AG10803 (cell line): ENCODE data around the gene TBCD.

Source experiments
- DNase-seq: peaks from one replicate; pipeline ENCODE4 v3.0.0; 2010; ENCODE audit warnings: low read depth
- H3K4me3 ChIP-seq: 2 replicates; pipeline ENCODE4 v1.5.1; 2011; ENCODE audit warnings: mild to moderate bottlenecking, low read length, control low read depth
- CTCF ChIP-seq: conservative IDR thresholded peaks from 2 replicates; pipeline ENCODE4 v1.5.1; 2011; ENCODE audit warnings: mild to moderate bottlenecking, low read length, control low read depth, inconsistent platforms

Gene TBCD

DNA sequence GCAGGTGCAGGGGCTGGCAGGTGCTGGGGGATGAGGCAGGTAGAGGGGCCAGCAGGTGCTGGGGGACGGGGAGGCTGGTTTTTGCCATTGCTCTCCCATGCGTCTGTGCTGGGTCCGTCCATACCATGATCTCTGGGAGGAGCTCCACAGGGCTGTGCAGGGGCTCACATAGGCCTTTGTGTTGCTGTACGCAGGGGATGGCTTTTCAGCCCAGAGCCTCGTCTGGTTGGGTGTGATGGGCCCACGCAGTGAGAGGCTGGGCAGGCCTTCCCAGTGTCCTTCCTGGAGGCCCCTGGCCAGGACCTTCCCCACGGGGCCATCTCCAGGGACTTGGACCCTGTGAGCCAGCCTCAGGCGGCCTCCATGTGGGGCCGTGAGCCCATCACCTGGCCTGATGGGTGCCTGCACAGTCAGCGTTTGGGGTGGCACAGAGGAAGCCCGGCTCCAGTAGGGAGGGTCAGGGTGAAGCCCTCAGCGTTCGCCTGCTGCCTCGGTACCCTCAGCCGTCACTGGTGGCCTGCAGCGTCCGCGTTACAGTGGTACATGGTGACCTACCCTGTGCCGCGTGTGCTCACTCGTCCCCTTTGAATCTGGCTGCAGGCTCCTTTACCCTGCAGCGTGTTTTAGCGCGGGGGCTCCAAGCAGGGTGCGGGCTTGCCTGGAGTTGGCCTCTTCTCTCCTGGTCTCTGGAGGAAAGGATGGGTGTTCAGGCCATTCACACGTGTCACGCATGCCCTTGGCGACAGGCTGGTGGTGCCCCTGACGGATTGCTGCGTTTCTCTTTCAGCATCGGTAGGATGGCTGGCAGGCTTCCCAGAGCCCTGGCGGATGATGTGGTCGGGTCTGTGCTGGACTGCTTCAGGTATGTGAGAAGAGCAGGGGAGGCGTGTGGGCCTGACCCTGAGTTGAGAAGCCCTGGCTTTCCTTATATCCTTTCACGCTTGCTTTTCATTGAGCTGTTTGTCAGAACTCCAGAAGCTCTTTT lies 57.3 kb downstream of the TBCD start:
- no peak overlapping the region for H3K4me3 ChIP-seq
- TF ChIP-seq CTCF, result no peak
- DNase-seq, result no peak

GRCh38 chr17:82810644-82811430 lies 59.0 kb downstream of the TBCD start:
- H3K4me3 ChIP-seq, result no peak overlapping the region
- no peak for TF ChIP-seq CTCF
- DNase-seq, result no peak

DNA sequence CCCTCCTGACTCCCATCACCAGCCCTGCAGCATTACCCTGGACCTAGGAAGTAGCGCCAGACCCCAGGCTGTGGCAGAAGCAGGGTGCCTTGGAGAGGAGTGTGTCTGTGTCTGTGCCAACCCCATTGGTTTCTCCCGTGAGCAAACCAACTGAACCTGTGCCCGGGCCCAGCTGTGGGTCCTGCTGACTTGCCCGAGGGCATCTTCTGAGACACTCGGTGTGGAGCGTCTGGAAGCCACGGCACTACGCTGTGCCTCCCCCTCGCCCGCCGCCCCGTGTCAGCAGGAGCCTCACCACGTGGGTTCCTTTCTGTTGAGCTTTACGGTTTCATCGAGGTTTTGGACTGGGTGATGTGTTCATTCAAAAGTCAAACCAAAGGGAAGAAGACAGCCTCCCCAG lies 60.2 kb downstream of the TBCD start:
- no peak overlapping the region for H3K4me3 ChIP-seq
- DNase-seq, result no peak
- no peak for TF ChIP-seq CTCF

DNA sequence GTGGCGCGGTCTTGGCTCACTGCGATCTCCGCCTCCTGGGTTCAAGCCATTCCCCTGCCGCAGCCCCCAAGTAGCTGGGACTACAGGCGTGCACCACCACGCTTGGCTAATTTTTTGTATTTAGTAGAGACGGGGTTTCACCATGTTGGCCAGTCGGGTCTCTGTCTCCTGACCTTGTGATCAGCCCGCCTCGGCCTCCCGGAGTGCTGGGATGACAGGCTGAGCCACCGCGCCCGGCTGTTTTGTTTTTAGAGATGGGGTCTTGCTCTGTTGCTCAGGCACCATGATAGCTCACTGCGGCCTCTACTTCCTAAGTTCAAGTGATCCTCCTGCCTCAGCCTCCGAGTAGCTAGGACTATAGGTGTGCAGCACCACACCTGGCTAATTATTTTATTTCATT lies 60.7 kb downstream of the TBCD start:
- TF ChIP-seq CTCF, result no peak
- no peak for DNase-seq
- H3K4me3 ChIP-seq, result no peak overlapping the region

DNA sequence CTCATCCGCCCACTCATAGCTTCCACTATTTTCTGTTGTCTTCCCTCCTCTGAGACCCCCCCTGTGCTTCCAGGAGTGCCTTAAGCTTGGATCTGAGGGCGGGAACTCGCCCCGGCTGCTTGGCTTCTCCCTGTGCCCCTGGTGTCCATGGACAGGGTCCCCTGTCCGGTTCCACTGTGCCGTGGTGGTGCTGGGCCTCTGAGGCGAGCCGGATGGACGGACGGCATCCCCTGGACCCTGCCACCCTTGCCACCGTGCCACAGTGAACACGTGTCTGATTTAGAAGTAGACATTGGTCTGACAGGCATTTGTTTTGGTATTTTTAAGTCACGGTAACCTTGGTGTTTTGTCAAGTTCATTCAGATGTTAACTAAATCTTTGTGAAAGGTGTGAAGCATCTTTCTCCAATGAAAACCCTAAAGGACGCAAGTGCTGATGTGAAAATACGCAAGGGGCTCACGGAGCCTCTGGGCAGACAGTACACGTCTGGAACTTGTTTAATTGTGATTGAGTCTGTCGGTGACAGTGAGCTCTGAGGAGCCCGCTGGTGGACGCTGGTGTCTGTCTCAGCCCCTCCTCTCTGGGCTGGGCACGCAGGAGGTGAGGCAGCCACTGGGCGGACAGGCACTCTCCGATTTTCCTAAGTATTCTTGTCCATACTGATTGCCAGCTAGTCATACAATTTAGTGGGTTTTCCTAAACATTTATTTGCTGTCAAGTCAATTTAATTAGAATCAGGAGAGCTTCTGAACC lies 61.6 kb downstream of the TBCD start:
- TF ChIP-seq CTCF, result no peak
- no peak overlapping the region for H3K4me3 ChIP-seq
- no peak for DNase-seq

DNA sequence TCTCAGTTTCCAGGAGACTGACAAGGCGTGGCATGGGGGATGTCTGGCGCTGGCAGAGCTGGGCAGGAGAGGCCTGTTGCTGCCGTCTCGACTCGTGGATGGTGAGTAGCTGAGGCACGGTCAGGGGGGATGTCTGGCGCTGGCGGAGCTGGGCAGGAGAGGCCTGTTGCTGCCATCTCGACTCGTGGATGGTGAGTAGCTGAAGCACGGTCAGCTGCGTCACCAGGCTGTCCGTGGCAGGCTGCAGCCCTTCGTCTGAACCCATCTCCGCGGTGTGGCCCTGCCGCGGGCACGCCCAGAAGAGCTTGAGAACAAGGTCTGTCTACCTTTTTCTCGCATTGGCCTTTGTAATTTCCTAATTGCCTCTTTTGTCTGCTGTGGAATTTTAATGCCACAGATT lies 63.0 kb downstream of the TBCD start:
- no peak for DNase-seq
- H3K4me3 ChIP-seq, result no peak overlapping the region
- TF ChIP-seq CTCF, result no peak
